HG02970 (cell line): ENCODE results near the gene NFATC2IP.
"Not testable (repeated sequence)": the region's sequence is repeated elsewhere in the genome, so short reads cannot be mapped to it uniquely, and the experiment has no call there.

ENCODE experiments used
- ATAC-seq: cut with Tn5 transposase; IDR thresholded peaks from one replicate; pipeline ENCODE4 v1.9.1; 2021; ENCODE audit warnings: mild to moderate bottlenecking, moderate library complexity, moderate number of reproducible peaks; ENCODE audit not compliant: unreplicated experiment, low FRiP score

The NFATC2IP gene

DNA sequence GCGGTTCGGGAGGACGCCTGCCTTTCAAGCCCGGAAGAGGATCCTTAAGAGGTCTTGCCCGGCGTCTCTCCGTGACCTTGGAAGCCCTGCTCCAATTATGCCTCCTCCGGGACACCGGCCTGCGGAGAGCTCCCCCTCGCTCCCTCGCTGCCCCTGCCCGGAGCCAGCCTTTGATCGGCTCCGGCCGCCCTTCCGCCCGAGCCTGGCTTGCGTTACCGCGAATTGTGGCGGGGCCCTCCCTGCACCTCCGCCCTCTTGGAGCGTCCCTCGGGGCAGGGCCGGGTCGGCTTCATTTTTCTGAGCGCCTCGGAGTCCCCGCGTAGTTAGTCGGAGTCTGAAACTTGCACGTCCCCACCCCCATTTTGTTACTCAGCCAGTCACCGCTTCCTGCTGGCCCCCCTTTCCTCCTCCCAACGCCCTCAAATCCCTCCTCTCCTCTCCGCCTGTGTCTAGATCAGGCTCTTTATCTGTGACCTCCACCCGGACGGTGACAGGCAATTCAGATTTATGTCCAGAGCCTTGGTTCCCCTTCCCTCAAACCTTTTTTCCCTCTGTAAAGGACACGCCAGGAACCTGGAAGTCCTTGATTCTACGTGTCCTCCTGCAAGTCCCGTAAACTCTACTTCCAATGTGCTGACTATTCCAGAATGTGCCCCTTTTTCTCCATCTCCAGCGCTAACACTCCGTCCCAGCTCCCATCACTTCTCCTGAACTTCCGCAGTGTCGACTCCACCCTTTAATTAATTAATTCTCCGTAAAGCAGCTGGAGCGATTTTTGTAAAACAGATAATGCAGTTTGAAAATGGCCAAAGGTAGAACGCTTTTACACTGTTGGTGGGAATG is 25.1 kb upstream of the NFATC2IP start:
- peak; percentile 39 for ATAC-seq

DNA sequence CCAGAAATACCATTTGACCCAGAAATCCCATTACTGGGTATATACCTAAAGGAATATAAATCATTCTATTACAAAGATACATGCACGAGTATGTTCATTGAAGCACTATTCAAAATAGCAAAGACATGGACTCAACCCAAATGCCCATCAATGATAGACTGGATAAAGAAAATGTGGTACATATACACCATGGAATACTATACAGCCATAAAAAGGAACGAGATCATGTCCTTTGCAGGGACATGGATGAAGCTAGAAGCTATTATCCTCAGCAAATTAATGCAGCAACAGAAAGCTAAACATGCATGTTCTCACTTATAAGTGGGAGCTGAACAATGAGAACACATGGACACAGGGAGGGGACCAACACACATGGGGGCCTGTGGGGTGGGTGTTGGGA is 24.5 kb upstream of the NFATC2IP start:
- ATAC-seq, result not testable (repeated sequence)

DNA sequence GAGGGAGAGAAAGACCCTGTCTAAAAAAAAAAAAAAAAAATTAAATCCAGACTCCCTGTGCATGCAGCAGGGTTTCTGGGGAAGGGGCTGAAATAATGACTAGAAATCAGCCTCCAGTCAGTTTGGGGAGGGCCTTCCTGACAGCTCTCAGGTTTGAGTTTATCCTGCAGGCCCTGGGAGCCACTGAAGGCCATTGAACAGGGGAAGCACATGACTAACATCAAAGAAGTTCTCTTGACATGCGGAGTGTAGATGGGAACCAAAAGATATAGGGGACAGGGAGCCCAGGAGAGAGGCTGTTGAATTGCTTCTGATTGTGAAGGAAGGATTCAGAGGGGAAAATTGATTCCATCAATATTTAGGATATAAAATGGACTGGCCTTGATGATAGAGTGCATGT is 22.9 kb upstream of the NFATC2IP start:
- ATAC-seq, result no peak

- ATAC-seq, result no peak
These were observed 20.5 kb upstream of the NFATC2IP start for GRCh38 chr16:28930203-28930602.

- ATAC-seq, result no peak
These were observed 20.1 kb upstream of the NFATC2IP start for GRCh38 chr16:28930652-28931051.

DNA sequence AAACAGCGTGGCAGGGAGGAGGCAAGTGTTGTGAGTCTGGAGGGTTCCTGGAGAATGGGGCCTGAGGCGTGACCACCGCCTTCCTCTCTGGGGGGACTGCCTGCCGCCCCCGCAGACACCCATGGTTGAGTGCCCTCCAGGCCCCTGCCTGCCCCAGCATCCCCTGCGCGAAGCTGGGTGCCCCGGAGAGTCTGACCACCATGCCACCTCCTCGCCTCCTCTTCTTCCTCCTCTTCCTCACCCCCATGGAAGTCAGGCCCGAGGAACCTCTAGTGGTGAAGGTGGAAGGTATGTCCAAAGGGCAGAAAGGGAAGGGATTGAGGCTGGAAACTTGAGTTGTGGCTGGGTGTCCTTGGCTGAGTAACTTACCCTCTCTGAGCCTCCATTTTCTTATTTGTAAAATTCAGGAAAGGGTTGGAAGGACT is 18.9 kb upstream of the NFATC2IP start, which contains the start of gene CD19:
Gene CD19 (plus strand): TSS at position 171 of the 425 bp plus-strand sequence. CDS start 30 bp downstream, at position 201.
- no peak for ATAC-seq

DNA sequence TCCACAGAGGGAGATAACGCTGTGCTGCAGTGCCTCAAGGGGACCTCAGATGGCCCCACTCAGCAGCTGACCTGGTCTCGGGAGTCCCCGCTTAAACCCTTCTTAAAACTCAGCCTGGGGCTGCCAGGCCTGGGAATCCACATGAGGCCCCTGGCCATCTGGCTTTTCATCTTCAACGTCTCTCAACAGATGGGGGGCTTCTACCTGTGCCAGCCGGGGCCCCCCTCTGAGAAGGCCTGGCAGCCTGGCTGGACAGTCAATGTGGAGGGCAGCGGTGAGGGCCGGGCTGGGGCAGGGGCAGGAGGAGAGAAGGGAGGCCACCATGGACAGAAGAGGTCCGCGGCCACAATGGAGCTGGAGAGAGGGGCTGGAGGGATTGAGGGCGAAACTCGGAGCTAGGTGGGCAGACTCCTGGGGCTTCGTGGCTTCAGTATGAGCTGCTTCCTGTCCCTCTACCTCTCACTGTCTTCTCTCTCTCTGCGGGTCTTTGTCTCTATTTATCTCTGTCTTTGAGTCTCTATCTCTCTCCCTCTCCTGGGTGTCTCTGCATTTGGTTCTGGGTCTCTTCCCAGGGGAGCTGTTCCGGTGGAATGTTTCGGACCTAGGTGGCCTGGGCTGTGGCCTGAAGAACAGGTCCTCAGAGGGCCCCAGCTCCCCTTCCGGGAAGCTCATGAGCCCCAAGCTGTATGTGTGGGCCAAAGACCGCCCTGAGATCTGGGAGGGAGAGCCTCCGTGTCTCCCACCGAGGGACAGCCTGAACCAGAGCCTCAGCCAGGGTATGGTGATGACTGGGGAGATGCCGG is 18.2 kb upstream of the NFATC2IP start:
- no peak for ATAC-seq

DNA sequence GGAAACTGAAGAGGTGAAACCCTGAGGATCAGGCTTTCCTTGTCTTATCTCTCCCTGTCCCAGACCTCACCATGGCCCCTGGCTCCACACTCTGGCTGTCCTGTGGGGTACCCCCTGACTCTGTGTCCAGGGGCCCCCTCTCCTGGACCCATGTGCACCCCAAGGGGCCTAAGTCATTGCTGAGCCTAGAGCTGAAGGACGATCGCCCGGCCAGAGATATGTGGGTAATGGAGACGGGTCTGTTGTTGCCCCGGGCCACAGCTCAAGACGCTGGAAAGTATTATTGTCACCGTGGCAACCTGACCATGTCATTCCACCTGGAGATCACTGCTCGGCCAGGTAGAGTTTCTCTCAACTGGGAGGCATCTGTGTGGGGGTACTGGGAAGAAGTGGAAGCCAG is 17.6 kb upstream of the NFATC2IP start:
- no peak for ATAC-seq

- ATAC-seq, result no peak
These were observed 15.4 kb upstream of the NFATC2IP start for GRCh38 chr16:28935346-28935745.

DNA sequence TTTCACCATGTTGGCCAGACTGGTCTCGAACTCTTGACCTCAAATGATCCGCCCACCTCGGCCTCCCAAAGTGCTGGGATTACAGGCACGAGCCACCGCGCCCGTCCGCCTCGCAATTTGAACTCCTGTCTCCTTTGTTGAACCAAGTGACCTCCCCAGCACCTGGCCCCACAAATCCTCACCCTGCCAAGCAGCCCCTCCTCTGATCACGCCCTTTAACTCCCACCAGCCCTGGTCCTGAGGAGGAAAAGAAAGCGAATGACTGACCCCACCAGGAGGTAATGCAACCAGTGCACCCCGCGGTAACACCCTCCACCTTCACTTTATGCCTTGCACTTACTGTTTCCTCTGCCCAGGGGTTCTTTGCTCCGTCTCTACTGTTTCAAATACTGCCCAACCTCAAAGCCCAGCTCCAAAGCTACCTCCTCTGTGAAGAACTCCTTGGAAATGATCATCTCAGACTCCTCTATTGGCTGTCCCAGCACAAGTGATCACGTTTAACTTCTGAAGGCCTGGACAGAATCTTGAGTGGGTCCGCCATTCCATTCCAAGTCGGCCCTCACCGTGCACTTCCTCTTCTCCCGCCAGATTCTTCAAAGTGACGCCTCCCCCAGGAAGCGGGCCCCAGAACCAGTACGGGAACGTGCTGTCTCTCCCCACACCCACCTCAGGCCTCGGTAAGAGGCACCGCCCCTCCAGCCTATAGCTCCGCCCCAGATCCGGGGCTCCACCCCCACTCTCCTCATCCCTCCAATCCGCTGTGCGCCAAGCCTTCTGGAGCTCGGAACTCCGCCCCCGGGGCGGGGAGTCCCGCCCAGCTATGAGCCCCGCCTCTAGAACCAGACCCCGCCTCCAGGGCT is 14.6 kb upstream of the NFATC2IP start:
- no peak for ATAC-seq

DNA sequence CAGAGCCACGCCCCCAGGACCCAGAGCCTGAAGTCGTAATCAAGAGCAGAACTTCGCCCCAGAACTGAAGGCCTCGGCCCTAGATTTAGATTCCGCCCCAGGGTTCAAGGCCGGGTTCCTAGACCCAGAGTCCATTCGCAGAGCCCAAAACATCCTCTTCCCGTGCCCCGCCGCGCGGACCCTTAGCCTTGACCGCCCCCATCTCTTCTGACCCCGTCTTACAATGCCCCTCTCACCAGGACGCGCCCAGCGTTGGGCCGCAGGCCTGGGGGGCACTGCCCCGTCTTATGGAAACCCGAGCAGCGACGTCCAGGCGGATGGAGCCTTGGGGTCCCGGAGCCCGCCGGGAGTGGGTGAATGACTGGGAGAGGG is 14.0 kb upstream of the NFATC2IP start:
- ATAC-seq, result no peak

- ATAC-seq, result no peak
These were observed 13.4 kb upstream of the NFATC2IP start for GRCh38 chr16:28937222-28937876.

GRCh38 chr16:28938721-28939120 is 12.0 kb upstream of the NFATC2IP start:
- ATAC-seq, result no peak

GRCh38 chr16:28939825-28940224 is 10.9 kb upstream of the NFATC2IP start:
- not testable (repeated sequence) for ATAC-seq

- ATAC-seq, result no peak
These were observed 7.5 kb upstream of the NFATC2IP start for GRCh38 chr16:28943281-28943680.

GRCh38 chr16:28946681-28947080 is 4.1 kb upstream of the NFATC2IP start:
- ATAC-seq, result no peak

DNA sequence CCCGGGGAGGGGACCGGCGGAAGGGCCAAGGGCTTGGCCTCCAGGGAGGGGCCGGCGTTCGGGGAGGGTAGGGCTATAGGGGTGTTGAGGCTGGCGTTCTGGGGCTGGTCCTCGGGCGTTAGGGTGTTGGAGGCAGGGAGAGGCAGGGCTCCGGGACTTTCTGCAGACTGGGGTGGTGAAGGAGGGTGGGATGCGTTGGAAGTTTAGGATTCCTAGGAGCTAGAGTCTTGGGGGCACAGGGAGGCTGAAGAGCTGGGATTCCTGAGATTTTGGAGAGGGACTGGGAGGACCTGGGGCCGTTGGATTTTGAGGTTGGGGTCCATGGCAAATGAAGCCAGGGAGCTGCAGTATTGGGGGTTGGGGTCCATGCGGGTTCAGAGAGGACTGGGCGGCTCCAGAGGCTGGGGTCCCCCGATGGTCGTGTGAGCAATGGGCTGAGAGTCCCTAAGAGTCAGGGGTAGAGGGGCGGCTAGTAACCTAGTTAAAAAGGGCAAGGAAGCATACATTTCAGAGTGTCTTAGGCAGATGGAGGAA is 740 bp downstream of the NFATC2IP start:
- ATAC-seq, result no peak

GRCh38 chr16:28958216-28958615 is 7.5 kb downstream of the NFATC2IP start:
- ATAC-seq, result no peak

DNA sequence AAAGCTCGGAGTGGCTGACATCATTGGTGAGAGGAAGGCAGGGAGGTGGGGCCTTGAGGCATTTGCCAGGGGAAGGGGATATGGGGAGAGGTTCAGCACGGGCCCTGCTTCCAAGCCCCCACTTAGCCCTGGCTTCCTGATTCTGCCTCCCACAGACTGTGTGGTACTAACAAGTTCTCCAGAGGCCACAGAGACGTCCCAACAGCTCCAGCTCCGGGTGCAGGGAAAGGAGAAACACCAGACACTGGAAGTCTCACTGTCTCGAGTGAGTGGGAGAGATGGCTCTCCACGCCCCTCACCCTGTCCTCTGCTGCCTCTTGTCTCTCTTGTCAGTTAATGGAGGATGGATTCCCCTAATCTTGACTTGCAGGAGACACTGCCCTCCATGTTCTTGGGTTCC is 8.1 kb downstream of the NFATC2IP start:
- no peak for ATAC-seq

DNA sequence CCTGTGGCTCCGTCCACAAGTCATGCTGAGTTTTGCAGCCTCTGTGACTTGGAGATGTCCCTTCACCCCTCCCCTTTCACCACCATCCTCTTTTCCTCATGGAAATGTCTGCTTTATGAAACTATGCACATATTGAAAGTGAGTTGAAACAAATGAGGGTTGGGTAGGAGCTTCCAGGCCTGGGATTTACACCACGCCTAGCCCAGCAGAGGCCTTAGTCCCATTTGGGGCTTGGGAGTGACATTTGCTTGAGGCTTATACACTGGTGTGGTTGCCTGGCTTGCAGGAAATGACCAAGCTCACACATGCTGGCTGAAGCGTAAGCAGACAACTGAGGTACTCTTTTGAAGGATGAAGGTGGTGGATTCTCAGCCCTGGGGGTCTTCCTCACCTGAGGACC is 13.3 kb downstream of the NFATC2IP start:
- no peak for ATAC-seq
